WTC11 (cell line): ENCODE measurements around the gene NDUFAF8. TPM values are rescaled to one million over a fixed set of nuclear protein-coding genes. Genes with fewer than 3 reads are reported as not detected.

Source experiments
- ATAC-seq: fragments of 200-7000 bp; cut with Tn5 transposase; 2 replicates; pipeline ENCODE4 v1.10.0; 2021; ENCODE audit warnings: mild to moderate bottlenecking, moderate library complexity
- CTCF ChIA-PET: fragments of 300-600 bp; sonication (Branson Sonifier 250); formaldehyde crosslinking; loops from one replicate; lab custom pipeline; 2021; ENCODE audit warnings: antibody characterized with exemption; lab: Charles Lee
- POLR2A ChIA-PET: fragments of 350-600 bp; sonication (Branson Sonifier 250); formaldehyde crosslinking; loops from one replicate; lab custom pipeline; 2021; ENCODE audit warnings: antibody characterized with exemption; lab: Charles Lee
- DNase-seq: peaks from one replicate; pipeline ENCODE4 v3.0.0; 2021; ENCODE audit warnings: low spot score
- H3K27ac Mint-ChIP-seq: 2 replicates; pipeline ENCODE4 v1.8.0; 2021; ENCODE audit warnings: mixed read lengths
- H3K27me3 Mint-ChIP-seq: 2 replicates; pipeline ENCODE4 v1.8.0; 2021; ENCODE audit warnings: low read depth, mild to moderate bottlenecking, moderate library complexity, mixed read lengths
- H3K36me3 Mint-ChIP-seq: 2 replicates; pipeline ENCODE4 v1.8.0; 2021; ENCODE audit warnings: mixed read lengths
- H3K4me1 Mint-ChIP-seq: 2 replicates; pipeline ENCODE4 v1.8.0; 2022; ENCODE audit warnings: mixed read lengths
- H3K4me3 Mint-ChIP-seq: 2 replicates; pipeline ENCODE4 v1.8.0; 2021; ENCODE audit warnings: mild to moderate bottlenecking, moderate library complexity, mixed read lengths
- H3K9me3 Mint-ChIP-seq: 2 replicates; pipeline ENCODE4 v1.8.0; 2021; ENCODE audit warnings: mixed read lengths
- CREM ChIP-seq: sonication (generic); formaldehyde crosslinking; IDR thresholded peaks from 2 replicates; pipeline ENCODE4 v1.8.1; 2022; ENCODE audit warnings: mild to moderate bottlenecking, missing genetic modification reagents, moderate library complexity
- NFATC4 ChIP-seq: fragments of 250-450 bp; sonication (Bioruptor Pico); IDR thresholded peaks from 2 replicates; pipeline ENCODE4 v1.9.0; 2021; ENCODE audit warnings: mild to moderate bottlenecking
- NR1H2 ChIP-seq: sonication (generic); formaldehyde crosslinking; IDR thresholded peaks from 2 replicates; pipeline ENCODE4 v1.9.0; 2021; ENCODE audit warnings: mild to moderate bottlenecking, moderate library complexity, missing genetic modification reagents
- ZNF396 ChIP-seq: fragments of 250-450 bp; sonication (Bioruptor Pico); IDR thresholded peaks from 2 replicates; pipeline ENCODE4 v1.8.0; 2021; ENCODE audit warnings: mild to moderate bottlenecking, moderate library complexity, borderline replicate concordance
- total RNA-seq: library from RNA; stranded (reverse); gene quantifications from 3 replicates; pipeline ENCODE4 v1.2.3, GENCODE V29; 2021
- TF ChIP-seq, protein P1 (sequence below): fragments of 250-450 bp; sonication (Bioruptor Pico); IDR thresholded peaks from 2 replicates; pipeline ENCODE4 v1.9.0; 2021; ENCODE audit warnings: mild to moderate bottlenecking
- TF ChIP-seq, protein P2 (sequence below): sonication (generic); formaldehyde crosslinking; IDR thresholded peaks from 2 replicates; pipeline ENCODE4 v1.8.1; 2023; ENCODE audit warnings: mild to moderate bottlenecking, missing genetic modification reagents, moderate library complexity
- TF ChIP-seq, protein P3 (sequence below): sonication (generic); formaldehyde crosslinking; IDR thresholded peaks from 2 replicates; pipeline ENCODE4 v1.8.0; 2022; ENCODE audit warnings: missing genetic modification reagents
- TF ChIP-seq, protein P4 (sequence below): sonication (generic); formaldehyde crosslinking; IDR thresholded peaks from 2 replicates; pipeline ENCODE4 v1.8.0; 2022; ENCODE audit warnings: mild to moderate bottlenecking, missing genetic modification reagents
- TF ChIP-seq, protein P5 (sequence below): sonication (generic); formaldehyde crosslinking; IDR thresholded peaks from 2 replicates; pipeline ENCODE4 v1.8.1; 2023; ENCODE audit warnings: mild to moderate bottlenecking, missing genetic modification reagents
- TF ChIP-seq, protein P6 (sequence below): fragments of 250-450 bp; sonication (Bioruptor Pico); IDR thresholded peaks from 2 replicates; pipeline ENCODE4 v2.1.2; 2022; ENCODE audit warnings: mild to moderate bottlenecking, moderate library complexity
- TF ChIP-seq, protein P7 (sequence below): fragments of 250-450 bp; sonication (Bioruptor Pico); conservative IDR thresholded peaks from 2 replicates; pipeline ENCODE4 v1.9.0; 2021; ENCODE audit warnings: mild to moderate bottlenecking
- TF ChIP-seq, protein P8 (sequence below): sonication (generic); formaldehyde crosslinking; IDR thresholded peaks from 2 replicates; pipeline ENCODE4 v1.8.1; 2022; ENCODE audit warnings: mild to moderate bottlenecking, missing genetic modification reagents, moderate library complexity, borderline replicate concordance
- TF ChIP-seq, protein P9 (sequence below): sonication (generic); formaldehyde crosslinking; IDR thresholded peaks from 2 replicates; pipeline ENCODE4 v1.8.0; 2022; ENCODE audit warnings: mild to moderate bottlenecking, missing genetic modification reagents

The NDUFAF8 gene
- total RNA-seq, 1 experiment from 2014 or later: 73.0 TPM

DNA sequence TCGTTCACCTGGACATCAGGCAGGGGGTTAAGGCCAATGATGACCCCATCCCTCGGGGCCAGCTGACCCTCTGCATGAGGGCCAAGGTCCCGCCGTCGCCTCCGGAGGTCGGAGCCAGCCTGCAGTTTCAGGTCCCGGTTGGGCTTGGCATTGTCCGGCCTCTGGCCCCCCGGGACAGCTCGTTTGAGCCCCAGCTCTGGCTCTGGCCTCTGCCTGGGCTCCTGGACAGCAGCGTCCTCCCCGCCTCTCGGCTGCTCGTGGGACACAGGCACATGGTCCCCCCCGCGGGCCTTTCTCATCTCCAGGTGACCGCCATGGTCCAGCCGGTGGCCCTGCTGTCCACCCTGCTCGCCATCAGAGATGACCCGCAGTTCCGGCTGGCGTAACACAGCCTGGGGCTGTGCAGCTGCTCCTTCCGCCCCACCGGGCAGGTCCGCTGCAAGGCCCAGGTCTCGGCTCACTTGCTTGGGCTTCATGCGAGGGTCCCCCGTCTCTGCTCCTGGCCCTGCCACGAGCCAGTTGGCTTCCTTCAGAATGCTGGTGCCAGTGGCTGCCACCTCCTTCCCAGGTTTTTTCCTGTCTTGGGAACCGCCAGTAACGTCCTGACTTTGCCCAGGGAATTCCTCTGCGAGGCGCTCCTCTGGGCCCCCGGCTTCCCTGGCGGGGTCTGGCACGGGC is 6.7 kb downstream of the NDUFAF8 start:
- no peak for ATAC-seq
- no peak for DNase-seq
- H3K27me3 Mint-ChIP-seq: no peaks in the 10 kb centered on the region
- ChIA-PET CTCF (interaction anchor here (0.7 to 1.0 kb wide), 2 partner anchors 9 to 239 kb away, joined by 3 to 4 read pairs; no protein-coding TSS in a partner anchor), POLR2A (no interaction called here)
- H3K4me3 Mint-ChIP-seq: no peak overlapping the region
- no peak overlapping the region for H3K27ac Mint-ChIP-seq
- H3K9me3 Mint-ChIP-seq: no peaks in the 10 kb centered on the region
- TF ChIP-seq, protein P1, sequence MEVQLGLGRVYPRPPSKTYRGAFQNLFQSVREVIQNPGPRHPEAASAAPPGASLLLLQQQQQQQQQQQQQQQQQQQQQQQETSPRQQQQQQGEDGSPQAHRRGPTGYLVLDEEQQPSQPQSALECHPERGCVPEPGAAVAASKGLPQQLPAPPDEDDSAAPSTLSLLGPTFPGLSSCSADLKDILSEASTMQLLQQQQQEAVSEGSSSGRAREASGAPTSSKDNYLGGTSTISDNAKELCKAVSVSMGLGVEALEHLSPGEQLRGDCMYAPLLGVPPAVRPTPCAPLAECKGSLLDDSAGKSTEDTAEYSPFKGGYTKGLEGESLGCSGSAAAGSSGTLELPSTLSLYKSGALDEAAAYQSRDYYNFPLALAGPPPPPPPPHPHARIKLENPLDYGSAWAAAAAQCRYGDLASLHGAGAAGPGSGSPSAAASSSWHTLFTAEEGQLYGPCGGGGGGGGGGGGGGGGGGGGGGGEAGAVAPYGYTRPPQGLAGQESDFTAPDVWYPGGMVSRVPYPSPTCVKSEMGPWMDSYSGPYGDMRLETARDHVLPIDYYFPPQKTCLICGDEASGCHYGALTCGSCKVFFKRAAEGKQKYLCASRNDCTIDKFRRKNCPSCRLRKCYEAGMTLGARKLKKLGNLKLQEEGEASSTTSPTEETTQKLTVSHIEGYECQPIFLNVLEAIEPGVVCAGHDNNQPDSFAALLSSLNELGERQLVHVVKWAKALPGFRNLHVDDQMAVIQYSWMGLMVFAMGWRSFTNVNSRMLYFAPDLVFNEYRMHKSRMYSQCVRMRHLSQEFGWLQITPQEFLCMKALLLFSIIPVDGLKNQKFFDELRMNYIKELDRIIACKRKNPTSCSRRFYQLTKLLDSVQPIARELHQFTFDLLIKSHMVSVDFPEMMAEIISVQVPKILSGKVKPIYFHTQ (CRISPR knock-in tag): no peak
- no peak for TF ChIP-seq ZNF396 (CRISPR knock-in tag)
- TF ChIP-seq NFATC4 (CRISPR knock-in tag): no peak
- TF ChIP-seq, protein P2, sequence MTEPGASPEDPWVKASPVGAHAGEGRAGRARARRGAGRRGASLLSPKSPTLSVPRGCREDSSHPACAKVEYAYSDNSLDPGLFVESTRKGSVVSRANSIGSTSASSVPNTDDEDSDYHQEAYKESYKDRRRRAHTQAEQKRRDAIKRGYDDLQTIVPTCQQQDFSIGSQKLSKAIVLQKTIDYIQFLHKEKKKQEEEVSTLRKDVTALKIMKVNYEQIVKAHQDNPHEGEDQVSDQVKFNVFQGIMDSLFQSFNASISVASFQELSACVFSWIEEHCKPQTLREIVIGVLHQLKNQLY: no peak
- TF ChIP-seq, protein P3, sequence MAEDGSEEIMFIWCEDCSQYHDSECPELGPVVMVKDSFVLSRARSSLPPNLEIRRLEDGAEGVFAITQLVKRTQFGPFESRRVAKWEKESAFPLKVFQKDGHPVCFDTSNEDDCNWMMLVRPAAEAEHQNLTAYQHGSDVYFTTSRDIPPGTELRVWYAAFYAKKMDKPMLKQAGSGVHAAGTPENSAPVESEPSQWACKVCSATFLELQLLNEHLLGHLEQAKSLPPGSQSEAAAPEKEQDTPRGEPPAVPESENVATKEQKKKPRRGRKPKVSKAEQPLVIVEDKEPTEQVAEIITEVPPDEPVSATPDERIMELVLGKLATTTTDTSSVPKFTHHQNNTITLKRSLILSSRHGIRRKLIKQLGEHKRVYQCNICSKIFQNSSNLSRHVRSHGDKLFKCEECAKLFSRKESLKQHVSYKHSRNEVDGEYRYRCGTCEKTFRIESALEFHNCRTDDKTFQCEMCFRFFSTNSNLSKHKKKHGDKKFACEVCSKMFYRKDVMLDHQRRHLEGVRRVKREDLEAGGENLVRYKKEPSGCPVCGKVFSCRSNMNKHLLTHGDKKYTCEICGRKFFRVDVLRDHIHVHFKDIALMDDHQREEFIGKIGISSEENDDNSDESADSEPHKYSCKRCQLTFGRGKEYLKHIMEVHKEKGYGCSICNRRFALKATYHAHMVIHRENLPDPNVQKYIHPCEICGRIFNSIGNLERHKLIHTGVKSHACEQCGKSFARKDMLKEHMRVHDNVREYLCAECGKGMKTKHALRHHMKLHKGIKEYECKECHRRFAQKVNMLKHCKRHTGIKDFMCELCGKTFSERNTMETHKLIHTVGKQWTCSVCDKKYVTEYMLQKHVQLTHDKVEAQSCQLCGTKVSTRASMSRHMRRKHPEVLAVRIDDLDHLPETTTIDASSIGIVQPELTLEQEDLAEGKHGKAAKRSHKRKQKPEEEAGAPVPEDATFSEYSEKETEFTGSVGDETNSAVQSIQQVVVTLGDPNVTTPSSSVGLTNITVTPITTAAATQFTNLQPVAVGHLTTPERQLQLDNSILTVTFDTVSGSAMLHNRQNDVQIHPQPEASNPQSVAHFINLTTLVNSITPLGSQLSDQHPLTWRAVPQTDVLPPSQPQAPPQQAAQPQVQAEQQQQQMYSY (CRISPR knock-in tag): no peak
- TF ChIP-seq, protein P4, sequence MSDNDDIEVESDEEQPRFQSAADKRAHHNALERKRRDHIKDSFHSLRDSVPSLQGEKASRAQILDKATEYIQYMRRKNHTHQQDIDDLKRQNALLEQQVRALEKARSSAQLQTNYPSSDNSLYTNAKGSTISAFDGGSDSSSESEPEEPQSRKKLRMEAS (CRISPR knock-in tag): no peak
- TF ChIP-seq, protein P5, sequence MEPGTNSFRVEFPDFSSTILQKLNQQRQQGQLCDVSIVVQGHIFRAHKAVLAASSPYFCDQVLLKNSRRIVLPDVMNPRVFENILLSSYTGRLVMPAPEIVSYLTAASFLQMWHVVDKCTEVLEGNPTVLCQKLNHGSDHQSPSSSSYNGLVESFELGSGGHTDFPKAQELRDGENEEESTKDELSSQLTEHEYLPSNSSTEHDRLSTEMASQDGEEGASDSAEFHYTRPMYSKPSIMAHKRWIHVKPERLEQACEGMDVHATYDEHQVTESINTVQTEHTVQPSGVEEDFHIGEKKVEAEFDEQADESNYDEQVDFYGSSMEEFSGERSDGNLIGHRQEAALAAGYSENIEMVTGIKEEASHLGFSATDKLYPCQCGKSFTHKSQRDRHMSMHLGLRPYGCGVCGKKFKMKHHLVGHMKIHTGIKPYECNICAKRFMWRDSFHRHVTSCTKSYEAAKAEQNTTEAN: no peak
- TF ChIP-seq, protein P6, sequence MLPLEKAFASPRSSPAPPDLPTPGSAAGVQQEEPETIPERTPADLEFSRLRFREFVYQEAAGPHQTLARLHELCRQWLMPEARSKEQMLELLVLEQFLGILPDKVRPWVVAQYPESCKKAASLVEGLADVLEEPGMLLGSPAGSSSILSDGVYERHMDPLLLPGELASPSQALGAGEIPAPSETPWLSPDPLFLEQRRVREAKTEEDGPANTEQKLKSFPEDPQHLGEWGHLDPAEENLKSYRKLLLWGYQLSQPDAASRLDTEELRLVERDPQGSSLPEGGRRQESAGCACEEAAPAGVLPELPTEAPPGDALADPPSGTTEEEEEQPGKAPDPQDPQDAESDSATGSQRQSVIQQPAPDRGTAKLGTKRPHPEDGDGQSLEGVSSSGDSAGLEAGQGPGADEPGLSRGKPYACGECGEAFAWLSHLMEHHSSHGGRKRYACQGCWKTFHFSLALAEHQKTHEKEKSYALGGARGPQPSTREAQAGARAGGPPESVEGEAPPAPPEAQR (CRISPR knock-in tag): no peak
- no peak for TF ChIP-seq NR1H2
- TF ChIP-seq, protein P7, sequence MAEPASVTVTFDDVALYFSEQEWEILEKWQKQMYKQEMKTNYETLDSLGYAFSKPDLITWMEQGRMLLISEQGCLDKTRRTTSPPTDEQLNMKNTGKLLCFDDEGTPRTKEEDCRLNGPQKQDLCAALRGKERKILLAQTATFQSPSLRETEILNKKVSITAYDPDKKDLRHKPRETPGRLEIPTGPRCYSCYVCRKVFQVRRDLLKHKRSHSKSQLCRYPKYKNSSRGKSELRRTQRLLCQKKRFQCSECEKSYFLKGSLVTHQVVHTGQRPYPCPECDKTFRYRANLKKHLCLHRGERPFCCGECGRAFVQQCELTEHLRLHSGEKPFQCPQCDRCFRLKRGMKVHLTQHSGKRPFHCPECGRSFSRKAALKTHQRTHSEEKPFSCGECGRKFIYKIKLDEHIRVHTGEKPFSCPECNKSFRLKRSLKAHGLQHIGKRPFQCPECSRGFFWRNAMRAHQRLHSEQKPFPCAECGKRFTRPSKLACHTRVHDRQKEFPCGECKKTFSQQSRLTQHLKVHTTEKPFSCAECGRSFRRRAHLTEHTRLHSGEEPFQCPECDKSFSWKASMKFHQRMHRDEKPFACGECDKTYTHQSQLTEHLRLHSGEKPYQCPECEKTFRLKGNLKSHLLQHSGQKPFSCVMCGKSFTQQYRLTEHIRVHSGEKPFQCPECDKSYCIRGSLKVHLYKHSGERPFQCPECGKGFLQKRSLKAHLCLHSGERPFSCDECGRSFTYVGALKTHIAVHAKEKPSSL (CRISPR knock-in tag): no peak
- TF ChIP-seq, protein P8, sequence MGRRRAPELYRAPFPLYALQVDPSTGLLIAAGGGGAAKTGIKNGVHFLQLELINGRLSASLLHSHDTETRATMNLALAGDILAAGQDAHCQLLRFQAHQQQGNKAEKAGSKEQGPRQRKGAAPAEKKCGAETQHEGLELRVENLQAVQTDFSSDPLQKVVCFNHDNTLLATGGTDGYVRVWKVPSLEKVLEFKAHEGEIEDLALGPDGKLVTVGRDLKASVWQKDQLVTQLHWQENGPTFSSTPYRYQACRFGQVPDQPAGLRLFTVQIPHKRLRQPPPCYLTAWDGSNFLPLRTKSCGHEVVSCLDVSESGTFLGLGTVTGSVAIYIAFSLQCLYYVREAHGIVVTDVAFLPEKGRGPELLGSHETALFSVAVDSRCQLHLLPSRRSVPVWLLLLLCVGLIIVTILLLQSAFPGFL (CRISPR knock-in tag): no peak
- TF ChIP-seq, protein P9, sequence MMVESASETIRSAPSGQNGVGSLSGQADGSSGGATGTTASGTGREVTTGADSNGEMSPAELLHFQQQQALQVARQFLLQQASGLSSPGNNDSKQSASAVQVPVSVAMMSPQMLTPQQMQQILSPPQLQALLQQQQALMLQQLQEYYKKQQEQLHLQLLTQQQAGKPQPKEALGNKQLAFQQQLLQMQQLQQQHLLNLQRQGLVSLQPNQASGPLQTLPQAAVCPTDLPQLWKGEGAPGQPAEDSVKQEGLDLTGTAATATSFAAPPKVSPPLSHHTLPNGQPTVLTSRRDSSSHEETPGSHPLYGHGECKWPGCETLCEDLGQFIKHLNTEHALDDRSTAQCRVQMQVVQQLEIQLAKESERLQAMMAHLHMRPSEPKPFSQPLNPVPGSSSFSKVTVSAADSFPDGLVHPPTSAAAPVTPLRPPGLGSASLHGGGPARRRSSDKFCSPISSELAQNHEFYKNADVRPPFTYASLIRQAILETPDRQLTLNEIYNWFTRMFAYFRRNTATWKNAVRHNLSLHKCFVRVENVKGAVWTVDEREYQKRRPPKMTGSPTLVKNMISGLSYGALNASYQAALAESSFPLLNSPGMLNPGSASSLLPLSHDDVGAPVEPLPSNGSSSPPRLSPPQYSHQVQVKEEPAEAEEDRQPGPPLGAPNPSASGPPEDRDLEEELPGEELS: no peak
- TF ChIP-seq CREM: no peak
- H3K4me1 Mint-ChIP-seq: peaks cover 16% of the 10 kb centered on the region
- H3K36me3 Mint-ChIP-seq: no peaks in the 10 kb centered on the region
